Limb (tissue), 2 donors: ENCODE data around the gene COL15A1.
A peak's percentile ranks its signal among the peaks of the same experiment; 100 is the strongest.

Experiments used
- DNase-seq, 2 donors: peaks; one replicate each; pipeline ENCODE4 v3.0.0-alpha.2; 2016; ENCODE audit errors: extremely low spot score in 2 of 2

The COL15A1 gene

DNA sequence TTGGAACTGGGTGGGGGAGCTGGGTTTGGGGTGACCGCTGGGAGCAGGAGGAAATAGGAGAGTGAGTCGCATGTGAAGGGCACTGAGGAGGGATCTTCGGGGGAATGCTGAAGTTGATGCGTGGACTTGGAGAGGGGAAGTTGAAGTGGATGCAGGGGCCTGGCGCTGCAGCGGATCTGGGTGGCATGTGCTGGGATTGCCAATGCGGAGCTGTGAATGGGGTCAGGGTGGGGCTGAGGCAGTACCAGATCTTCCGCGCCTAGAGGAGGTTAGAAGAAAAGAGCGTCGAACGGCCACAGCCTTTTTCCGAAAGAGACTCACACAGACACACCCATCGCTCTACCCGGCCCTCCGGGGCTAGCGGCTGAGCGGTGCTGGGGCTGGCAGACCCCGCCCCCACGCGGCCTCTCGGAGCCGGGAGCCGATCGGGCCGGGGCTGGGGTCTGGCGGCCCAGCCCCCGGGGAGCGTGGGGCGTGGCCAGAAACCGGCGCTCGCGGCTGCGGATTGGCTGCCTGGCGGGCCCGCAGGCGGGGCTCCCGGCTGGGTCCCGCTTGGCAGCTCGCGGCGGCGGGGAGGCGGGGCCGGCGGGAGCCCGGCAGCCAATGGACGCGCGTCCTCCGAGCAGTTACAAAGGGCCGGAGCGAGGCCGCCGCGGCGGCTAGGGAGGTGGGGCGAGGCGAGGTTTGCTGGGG is 160.9 kb downstream of the COL15A1 start, which contains the start of gene TGFBR1:
TSS of gene TGFBR1 (plus strand) at position 655 of the 693 bp plus-strand sequence. CDS start 93 bp downstream, outside the sequence.
- peak; percentile 91 to 96 for DNase-seq

DNA sequence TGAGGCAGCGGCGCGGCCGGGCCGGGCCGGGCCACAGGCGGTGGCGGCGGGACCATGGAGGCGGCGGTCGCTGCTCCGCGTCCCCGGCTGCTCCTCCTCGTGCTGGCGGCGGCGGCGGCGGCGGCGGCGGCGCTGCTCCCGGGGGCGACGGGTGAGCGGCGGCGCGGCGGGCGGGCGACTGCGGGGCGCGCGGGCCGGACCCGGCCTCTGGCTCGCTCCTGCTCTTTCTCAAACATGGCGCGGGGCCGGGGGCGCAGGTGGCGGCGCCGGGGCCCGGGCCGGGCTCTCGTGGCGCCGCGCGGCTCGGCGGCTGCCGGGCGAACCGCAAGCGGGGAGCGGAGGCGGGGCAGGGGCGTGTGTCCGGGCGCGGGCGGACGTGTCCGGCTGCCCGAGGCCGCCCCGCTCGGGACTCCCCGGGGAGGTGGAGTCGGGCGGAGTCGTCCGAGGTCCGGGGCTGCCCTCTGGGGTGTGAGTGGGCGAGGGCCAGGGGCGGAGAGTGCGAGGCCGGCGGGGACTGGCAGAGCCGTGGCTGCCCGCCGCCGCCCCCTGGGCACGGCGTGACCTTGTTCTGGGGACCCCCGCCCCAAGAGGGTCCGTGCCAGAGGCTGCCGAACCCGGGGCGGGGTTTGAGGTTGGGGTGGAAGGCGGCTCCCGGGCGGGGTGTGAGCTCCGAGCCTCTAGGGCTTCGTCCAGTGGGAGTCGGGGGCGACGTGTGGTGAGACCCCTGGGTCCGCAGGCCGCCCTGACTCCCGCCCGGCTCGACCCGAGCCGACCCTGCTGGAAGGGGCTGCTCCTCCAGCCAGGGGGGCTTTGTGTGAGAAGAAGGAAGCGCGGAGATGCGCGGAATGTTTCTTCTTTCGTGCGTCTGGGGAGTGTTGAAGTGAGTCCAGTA is 161.7 kb downstream of the COL15A1 start:
- DNase-seq, result peak in 1 of 2 donors; percentile 78

DNA sequence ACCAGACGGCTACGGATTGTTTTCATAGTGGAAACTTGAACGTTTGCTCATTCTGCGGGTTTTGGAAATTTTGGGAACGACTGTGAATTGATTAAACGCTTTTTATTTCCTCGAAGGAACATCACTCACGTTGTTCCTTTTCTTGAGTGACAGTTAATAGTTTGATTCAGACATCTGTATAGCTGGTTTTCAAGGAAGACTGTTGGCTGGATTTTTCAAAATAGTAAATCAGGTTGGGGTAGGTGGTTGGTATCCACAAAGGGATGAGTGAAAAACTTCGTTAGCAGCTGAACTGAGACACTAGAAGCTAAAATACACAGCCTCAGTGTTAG is 162.3 kb downstream of the COL15A1 start:
- no peak for DNase-seq

DNA sequence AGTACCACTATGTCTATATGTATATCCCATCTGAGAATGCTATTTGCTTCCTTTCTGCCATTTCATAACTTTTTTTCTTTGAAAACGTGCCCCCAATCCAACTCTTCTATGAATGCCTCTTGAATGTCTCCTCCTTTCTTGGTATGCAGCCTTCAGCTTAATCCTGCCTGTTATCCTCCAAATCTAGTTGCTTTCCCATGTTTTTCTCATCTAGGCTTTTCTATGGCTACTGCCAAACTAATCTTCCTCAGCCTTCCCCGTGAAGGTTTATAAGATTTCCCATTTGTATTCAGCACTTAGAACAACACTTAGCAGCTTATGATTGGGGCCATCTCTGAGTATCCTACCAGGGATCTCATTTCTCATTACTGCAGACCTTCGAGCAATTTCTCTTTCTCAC is 163.7 kb downstream of the COL15A1 start:
- no peak for DNase-seq

DNA sequence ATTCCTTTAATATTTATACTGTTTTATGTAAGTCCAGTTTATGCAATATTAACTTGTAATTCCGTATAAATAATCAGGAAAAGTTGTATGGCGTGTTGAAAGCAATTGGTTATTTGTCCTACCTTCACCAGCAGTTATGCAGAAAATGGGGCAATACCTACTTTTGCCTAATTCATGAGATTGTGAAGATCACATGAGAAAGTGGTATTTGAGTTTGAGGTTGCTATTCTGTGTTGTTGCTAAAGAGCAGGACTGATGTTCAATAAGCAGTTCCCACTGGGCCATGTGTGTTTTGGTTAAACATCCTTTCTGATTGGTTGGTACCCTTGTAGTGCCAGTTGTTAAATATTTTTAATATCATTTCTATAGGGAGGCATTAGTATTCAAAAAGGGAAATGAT is 164.4 kb downstream of the COL15A1 start:
- no peak for DNase-seq

DNA sequence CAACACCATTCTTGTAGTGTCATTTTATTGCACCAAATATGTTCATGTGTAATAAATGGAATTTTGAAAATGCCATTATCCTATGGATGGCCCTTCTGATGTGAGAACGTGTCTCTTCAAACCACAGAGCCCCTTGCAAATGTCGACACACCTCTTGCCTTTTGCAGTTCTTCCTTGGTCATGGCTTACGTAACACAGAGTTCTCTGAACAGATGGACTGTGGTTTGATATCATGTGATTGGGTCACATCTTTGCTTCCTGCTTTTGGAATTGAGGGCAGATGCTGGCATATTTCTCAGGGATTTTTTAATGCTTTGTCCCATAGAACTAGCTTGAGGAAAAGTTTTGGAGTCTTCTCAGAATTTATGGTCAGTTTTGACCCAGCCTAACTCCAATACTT is 165.8 kb downstream of the COL15A1 start:
- no peak for DNase-seq

DNA sequence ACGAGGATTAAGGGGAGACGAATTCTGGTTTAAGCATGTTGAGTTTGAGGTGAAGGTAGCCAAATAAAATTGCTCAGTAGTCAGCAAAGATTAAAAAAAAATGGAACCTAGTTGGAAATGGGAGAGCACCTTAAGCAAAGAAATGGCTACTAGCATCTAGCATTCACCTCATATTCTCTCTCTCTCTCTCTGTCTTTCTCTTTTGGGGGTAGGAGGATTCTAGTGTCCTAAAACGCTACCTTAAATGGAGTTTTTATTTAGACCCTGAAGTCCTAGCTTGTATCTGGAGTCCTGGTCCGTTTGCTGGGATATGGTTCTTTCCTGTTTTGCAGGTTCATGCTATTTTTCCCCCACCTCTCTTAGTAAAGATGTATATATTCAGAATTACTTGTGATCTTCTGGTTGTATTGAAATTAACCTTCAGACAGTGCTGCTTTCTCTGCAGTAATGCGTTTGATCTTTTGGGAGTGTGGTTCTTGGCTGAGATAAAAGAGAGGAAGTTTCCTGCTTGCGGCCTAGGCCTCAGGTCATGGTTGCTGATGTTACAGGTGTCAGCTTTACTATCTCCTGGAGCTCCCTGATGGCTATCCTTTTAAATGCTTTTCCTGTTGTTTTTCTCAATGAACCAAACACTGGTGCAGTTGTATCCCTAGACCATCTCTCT is 169.2 kb downstream of the COL15A1 start:
- no peak for DNase-seq

DNA sequence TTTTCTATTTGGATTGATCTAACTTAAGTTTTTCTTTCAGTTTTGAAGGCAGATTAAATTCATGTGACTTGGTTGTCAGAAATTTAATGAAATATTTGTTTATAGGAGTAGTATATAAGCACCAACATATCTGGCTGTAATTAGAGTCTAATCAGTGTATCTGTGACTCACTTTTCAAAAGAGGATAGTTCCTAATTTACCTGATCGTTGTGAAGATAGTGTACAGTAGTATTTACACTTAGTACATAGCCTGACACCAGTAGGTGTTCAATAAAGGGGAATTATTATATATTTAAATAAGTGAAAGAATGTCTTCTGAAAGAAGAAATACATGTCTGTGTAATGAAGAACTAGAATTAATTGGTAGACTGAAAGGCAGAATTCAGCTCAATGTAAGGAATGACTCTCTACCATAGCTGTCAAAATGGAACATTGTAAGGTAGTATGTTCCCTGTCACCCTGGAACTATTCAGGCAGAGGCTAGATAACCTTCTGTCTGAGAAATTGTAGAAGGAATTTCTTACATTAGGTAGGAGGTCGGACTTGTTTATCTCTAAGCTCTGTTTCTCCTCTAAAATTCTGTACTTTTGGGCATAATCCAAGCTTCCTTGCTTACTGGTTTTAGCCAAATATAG is 169.8 kb downstream of the COL15A1 start:
- no peak for DNase-seq

DNA sequence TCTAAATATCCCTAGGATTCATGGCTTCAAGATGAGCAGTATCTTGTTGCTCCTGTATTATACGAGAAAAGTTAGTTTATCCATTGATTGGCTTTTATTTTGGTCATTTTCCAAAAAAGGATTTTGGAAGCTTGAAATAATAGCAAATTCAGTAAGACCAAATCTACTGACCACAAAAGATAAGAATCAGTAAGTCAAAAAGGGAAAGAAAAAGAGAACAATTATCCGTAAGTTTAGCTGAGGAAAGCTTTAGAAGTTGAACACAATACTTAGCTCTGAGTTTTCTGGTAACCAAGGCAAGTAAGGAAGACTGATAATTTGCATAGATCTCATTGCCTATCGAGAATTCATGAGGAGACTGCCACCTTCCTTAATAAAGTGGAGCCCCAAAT is 170.3 kb downstream of the COL15A1 start:
- no peak for DNase-seq

DNA sequence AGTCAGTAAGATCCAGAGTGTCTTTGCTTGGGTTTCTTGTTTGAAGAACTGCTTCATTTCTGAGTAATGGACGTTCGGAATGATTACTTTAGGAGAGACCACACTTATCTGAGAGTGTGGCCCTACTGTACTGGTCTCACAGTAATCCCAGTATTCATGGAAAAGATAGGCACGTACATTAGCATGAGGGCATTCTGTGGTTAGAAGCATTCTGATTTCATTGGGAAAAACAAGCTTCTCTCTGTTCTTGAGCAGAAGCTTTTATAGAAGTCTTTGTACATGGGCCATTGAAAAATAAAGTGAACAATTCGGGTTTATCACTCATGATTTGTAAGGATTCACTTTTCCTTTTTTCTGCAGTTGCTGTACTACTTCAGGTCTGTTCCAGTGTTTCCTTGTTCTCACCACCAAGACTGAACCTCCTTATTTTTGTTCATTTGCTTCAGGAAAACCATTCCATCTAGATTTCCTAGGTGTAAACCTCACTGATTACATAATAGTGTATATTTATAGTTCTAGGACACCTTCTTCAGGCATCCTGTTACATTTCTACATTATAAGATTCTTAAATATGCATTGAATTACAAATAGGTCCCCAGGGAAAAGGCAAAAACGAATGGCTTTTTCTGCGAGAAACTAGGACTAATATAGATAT is 171.3 kb downstream of the COL15A1 start:
- DNase-seq, result no peak

DNA sequence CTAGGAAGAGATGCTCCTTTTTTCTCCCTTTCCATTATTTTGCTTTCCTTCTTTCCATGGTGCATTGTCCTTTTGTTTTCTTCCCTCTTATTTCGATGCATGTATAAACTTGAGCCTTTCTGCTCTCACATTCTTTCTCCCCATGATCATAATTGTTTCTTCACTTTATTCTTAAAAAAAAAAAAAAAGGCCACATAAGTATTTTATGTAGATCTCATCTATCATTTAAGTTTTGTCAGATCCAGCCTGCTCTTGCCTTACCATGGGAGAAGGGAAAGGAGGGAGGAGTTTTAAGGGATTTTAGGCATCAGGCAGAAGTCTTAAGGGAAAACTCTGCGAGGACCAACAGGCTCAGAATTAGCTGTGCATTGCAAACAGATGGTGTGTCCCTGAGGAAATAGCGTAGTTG is 172.3 kb downstream of the COL15A1 start:
- DNase-seq, result no peak

DNA sequence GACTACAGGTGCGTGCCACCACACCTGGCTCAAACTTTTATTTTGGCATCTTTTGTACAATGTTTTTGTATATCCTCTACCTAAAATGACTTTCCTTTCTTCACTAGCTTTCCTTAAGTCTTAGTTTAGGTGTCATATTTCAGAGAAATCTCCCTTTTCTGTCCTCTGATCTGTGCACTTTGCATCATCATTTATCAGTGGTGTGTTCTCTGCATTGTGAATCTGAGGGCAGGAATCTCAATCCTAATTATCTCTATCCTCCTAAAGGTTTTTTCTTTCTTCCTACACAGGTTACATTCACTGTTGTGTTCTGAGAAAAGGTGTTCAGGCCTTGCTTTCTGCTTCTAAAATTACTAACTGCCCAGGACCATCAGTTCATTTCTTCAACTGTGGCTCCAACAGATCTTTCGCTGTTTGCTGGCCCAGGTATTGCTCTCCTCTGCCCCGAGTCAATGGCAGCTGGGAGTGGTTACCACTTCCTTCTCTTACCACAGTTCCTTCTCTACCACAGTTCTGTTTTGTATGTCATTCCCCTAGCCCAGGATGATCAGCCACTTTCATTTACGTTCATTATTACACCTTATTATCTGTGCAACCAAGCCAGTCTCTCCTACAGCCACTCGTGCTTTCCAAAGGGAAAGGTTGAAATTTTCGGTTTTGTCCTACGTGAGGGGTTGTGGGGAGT is 175.2 kb downstream of the COL15A1 start:
- DNase-seq, result no peak

DNA sequence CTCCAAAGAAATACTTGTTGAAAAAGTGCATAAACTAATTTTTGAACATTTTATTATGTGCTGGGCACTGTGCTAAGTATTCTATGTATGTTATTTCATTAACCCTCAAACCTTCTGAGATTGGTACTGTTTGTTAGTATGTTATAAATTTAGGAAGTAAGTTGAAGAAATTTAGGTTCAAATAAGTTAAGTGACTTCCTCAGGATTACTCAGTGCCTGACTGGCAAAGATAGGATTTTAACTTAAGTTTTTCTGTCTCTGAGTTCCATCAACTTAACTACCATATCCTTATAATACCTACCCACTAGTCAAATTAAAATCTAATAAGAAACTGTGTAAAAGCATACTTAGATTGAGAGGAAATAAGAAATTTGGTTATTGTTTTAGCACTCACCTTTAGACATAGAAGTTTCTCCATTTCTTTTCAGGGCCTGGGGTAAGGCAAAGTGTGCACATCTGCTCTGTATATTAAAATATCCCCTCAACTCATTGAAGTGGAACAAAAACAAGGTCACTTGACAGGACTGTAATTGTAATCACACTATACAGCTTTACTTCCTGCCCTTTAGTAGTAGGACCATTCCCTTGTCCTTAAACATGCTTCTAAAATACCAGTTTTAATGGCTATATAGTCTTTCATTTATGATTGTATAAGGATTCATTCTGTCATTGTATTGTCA is 176.4 kb downstream of the COL15A1 start:
- DNase-seq, result no peak
